Measurements from ENCODE around the gene PARP3. TPM values are rescaled to one million over a fixed set of nuclear protein-coding genes. Genes with fewer than 3 reads are reported as not detected.
"Not testable (repeated sequence)": the region's sequence is repeated elsewhere in the genome, so short reads cannot be mapped to it uniquely, and the experiment has no call there.

PARP3 gene
- total RNA-seq, 4 donors from 2014 or later: 7.3 to 33.0 (median 14.2) TPM

- 82 to 100% methylated on average over 5 to 7 of the region's 7 CpGs for WGBS, 2 donors
- intact Hi-C loops (cut with DNase I): no loop called here
Measured at GRCh38 chr3:51928438-51928837, 13.7 kb upstream of the PARP3 start.

GRCh38 chr3:51928981-51929380, 13.2 kb upstream of the PARP3 start:
- H3K9me3 ChIP-seq; DNase-seq; H3K4me3 ChIP-seq; H3K27ac ChIP-seq; H3K4me1 ChIP-seq; H3K27me3 ChIP-seq; intact Hi-C loops (cut with DNase I): not testable (repeated sequence)
- peaks cover 6 to 21% (median 11%) of the 10 kb centered on the region in 3 donors for H3K36me3 ChIP-seq
- WGBS, 2 donors: 61 to 100% methylated on average over 1 to 3 of the region's 3 CpGs

More at GRCh38 chr3:51928438-51928837, 13.7 kb upstream of the PARP3 start:
- TF ChIP-seq CTCF (IDR thresholded peaks at IDR 0.05) (no peak), POLR2A (IDR thresholded peaks at IDR 0.05) (no peak)
- no peaks in the 10 kb centered on the region for H3K27me3 ChIP-seq
- DNase-seq: no peak
- H3K36me3 ChIP-seq: peaks cover under 1 to 15% (median 5%) of the 10 kb centered on the region in 3 donors
- no peak overlapping the region for H3K4me3 ChIP-seq
- no peaks in the 10 kb centered on the region for H3K9me3 ChIP-seq
- H3K27ac ChIP-seq: no peak overlapping the region
- H3K4me1 ChIP-seq: no peaks in the 10 kb centered on the region

- Histone ChIP-seq H3K9me3 (no peaks in the 10 kb centered on the region), H3K4me1 (no peaks in the 10 kb centered on the region), H3K36me3 (peaks cover 11 to 26% (median 16%) of the 10 kb centered on the region in 3 donors), H3K4me3 (no peak overlapping the region), H3K27me3 (no peaks in the 10 kb centered on the region), H3K27ac (no peak overlapping the region)
- intact Hi-C loops (cut with DNase I): no loop called here
- TF ChIP-seq POLR2A (IDR thresholded peaks at IDR 0.05): no peak
- TF ChIP-seq CTCF (IDR thresholded peaks at IDR 0.05): no peak
- DNase-seq: no peak
- 71 to 79% methylated on average over 4 to 5 of the region's 5 CpGs for WGBS, 2 donors
Measured at GRCh38 chr3:51929420-51930003, 12.7 kb upstream of the PARP3 start.

- no peak for DNase-seq
- H3K27me3 ChIP-seq: no peaks in the 10 kb centered on the region
- H3K27ac ChIP-seq: no peak overlapping the region
- TF ChIP-seq CTCF (IDR thresholded peaks at IDR 0.05) (no peak), POLR2A (IDR thresholded peaks at IDR 0.05) (no peak)
- whole genome bisulfite sequencing, 2 donors: no CpG with 5 or more reads among the region's 1 CpG
- H3K4me3 ChIP-seq: no peak overlapping the region
- peaks cover 18 to 35% (median 20%) of the 10 kb centered on the region in 3 donors for H3K36me3 ChIP-seq
- H3K4me1 ChIP-seq: no peaks in the 10 kb centered on the region
- H3K9me3 ChIP-seq: no peaks in the 10 kb centered on the region
- intact Hi-C loops (cut with DNase I): no loop called here
Measured at GRCh38 chr3:51930439-51930838, 11.7 kb upstream of the PARP3 start.

GRCh38 chr3:51931756-51932155, 10.4 kb upstream of the PARP3 start:
- no peaks in the 10 kb centered on the region for H3K27me3 ChIP-seq
- H3K4me3 ChIP-seq: no peak overlapping the region
- TF ChIP-seq CTCF (IDR thresholded peaks at IDR 0.05) (no peak), POLR2A (IDR thresholded peaks at IDR 0.05) (no peak)
- no peaks in the 10 kb centered on the region for H3K4me1 ChIP-seq
- WGBS, 2 donors: 76 to 93% methylated on average over 6 of the region's 6 CpGs
- H3K27ac ChIP-seq: no peak overlapping the region
- peaks cover 25 to 49% (median 33%) of the 10 kb centered on the region in 3 donors for H3K36me3 ChIP-seq
- intact Hi-C loops (cut with DNase I): no loop called here
- H3K9me3 ChIP-seq: no peaks in the 10 kb centered on the region
- DNase-seq: no peak
